Type B pancreatic cell (in vitro differentiated cells): ENCODE data around the gene ABCG1. TPM values are rescaled to one million over a fixed set of nuclear protein-coding genes. Genes with fewer than 3 reads are reported as not detected.

ENCODE experiments used
- DNase-seq: peaks from one replicate; pipeline ENCODE4 v3.0.0; 2021; ENCODE audit warnings: mixed read lengths; ENCODE audit not compliant: unreplicated experiment; ENCODE audit errors: extremely low spot score
- H3K27ac Mint-ChIP-seq: 2 replicates; pipeline ENCODE4 v1.8.0; 2021; ENCODE audit warnings: mild to moderate bottlenecking, mixed read lengths
- H3K27me3 Mint-ChIP-seq: 2 replicates; pipeline ENCODE4 v1.8.0; 2021; ENCODE audit warnings: mixed read lengths
- H3K36me3 Mint-ChIP-seq: 2 replicates; pipeline ENCODE4 v1.8.0; 2021; ENCODE audit warnings: mixed read lengths
- H3K4me1 Mint-ChIP-seq: one replicate; pipeline ENCODE4 v1.8.0; 2021; ENCODE audit warnings: mixed read lengths; ENCODE audit not compliant: unreplicated experiment
- H3K4me3 Mint-ChIP-seq: 2 replicates; pipeline ENCODE4 v1.8.0; 2021; ENCODE audit warnings: mild to moderate bottlenecking, mixed read lengths
- H3K9me3 Mint-ChIP-seq: 2 replicates; pipeline ENCODE4 v1.8.0; 2021; ENCODE audit warnings: mixed read lengths
- CTCF ChIP-seq: fragments of 200-600 bp; sonication (generic); conservative IDR thresholded peaks from 2 replicates; pipeline ENCODE4 v1.5.0; 2021; ENCODE audit warnings: antibody characterized with exemption, mild to moderate bottlenecking
- total RNA-seq: library from RNA; stranded (reverse); gene quantifications from 2 replicates; pipeline ENCODE4 v1.2.1, GENCODE V29; 2021; ENCODE audit warnings: low replicate concordance

Gene ABCG1
- total RNA-seq, 1 donor from 2014 or later, result 6.2 TPM

DNA sequence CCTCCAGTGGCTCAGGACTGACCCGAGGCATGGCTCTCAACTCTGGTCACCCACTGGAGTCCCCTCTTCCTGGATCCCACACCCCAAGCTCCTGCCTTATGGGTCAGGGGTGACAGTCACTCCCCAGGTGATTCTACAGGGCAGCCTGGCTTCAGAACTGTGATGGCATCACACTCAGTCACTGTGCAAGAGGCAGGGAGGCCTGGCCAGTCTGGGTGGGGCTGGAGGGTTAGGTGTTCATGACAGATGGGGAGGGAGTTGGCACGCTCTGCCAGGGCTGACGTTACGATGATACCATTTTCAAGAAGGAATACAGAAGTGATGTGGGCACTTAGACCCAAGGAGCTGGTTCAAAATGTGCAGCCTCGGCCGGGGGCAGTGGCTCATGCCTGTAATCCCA lies 25.2 kb upstream of the ABCG1 start:
- Mint-ChIP-seq H3K4me3 (no peak overlapping the region), H3K9me3 (no peaks in the 10 kb centered on the region), H3K27me3 (peaks cover 9% of the 10 kb centered on the region), H3K4me1 (peaks cover 19% of the 10 kb centered on the region), H3K36me3 (no peaks in the 10 kb centered on the region), H3K27ac (no peak overlapping the region)
- no peak for DNase-seq
- TF ChIP-seq CTCF, result no peak

- Mint-ChIP-seq H3K4me1 (peaks cover 28% of the 10 kb centered on the region), H3K4me3 (no peak overlapping the region), H3K27me3 (peaks cover 9% of the 10 kb centered on the region), H3K9me3 (no peaks in the 10 kb centered on the region), H3K36me3 (no peaks in the 10 kb centered on the region), H3K27ac (no peak overlapping the region)
- no peak for TF ChIP-seq CTCF
- DNase-seq, result no peak
Observed at GRCh38 chr21:42194863-42195262, 24.1 kb upstream of the ABCG1 start.

GRCh38 chr21:42195378-42196031 lies 23.4 kb upstream of the ABCG1 start:
- no peak for TF ChIP-seq CTCF
- Mint-ChIP-seq H3K9me3 (no peaks in the 10 kb centered on the region), H3K27ac (no peak overlapping the region), H3K4me3 (no peak overlapping the region), H3K36me3 (no peaks in the 10 kb centered on the region), H3K4me1 (peaks cover 28% of the 10 kb centered on the region), H3K27me3 (peaks cover 9% of the 10 kb centered on the region)
- DNase-seq, result no peak

GRCh38 chr21:42198929-42199867 lies 19.7 kb upstream of the ABCG1 start:
- H3K27ac Mint-ChIP-seq, result peak overlapping the region; percentile 42
- TF ChIP-seq CTCF, result no peak
- H3K4me1 Mint-ChIP-seq, result peaks cover 17% of the 10 kb centered on the region
- no peaks in the 10 kb centered on the region for H3K27me3 Mint-ChIP-seq
- no peak overlapping the region for H3K4me3 Mint-ChIP-seq
- no peaks in the 10 kb centered on the region for H3K36me3 Mint-ChIP-seq
- H3K9me3 Mint-ChIP-seq, result no peaks in the 10 kb centered on the region
- no peak for DNase-seq

DNA sequence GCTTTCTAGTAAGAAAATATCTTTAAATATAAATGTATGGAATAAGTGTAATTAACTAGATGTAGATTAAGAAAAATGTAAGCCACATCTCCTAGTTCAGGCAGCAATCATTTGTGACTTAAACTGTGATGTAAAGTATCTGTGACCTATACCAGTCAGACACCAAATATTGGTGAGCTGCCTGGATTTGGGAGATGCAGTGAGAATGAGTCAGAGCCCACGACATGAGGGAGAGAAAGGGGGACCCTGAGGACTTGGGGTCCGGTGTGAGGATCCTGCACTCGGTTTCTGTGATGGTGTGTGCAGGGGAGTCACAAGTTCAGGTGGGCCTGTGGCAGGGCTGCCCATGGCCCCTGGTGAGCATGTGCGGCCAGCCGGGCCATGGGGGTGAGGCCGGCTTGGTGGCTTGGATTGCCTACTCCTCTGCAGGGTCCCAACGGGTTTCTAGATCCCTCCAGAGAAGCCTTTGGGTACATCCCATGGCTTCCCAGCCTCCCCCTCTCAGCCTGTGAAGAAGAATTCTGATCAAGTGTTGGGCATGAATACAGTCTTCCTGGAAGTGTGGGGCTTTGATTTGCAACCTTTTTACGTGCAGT lies 19.0 kb upstream of the ABCG1 start:
- DNase-seq, result no peak
- Mint-ChIP-seq H3K4me3 (no peak overlapping the region), H3K4me1 (peaks cover 17% of the 10 kb centered on the region), H3K36me3 (no peaks in the 10 kb centered on the region), H3K27ac (no peak overlapping the region), H3K9me3 (peaks cover 3% of the 10 kb centered on the region), H3K27me3 (no peaks in the 10 kb centered on the region)
- no peak for TF ChIP-seq CTCF
